ENCODE measurements around the gene BMPER.

DNA sequence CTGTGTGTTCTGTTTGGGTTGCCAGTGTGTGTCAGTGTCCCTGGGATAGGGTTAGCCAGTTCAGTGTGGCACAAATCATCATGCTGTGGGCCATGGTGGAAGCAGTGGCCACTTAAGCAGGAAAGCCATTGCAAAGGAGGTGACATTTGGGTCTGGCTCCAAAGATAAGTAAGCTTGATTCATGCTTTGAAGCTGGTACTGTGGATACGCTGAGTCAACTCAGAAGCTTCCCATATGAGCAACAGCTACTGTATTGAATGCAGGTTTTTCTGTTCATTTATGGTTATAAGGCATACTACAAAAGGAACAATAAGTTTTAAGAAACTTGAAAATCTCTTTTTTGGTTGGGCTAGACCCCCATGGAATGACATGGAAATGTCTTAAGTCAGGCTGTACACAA lies 143.1 kb downstream of the BMPER start:
- TF ChIP-seq CTCF (IDR thresholded peaks at IDR 0.05) (no peak), POLR2A (IDR thresholded peaks at IDR 0.05) (no peak)

Measured in vagina (tissue), 2 donors.